HG03378 (cell line): Measurements from ENCODE around the gene DNAJC17.

Experiments used
- ATAC-seq: cut with Tn5 transposase; IDR thresholded peaks from one replicate; pipeline ENCODE4 v1.9.1; 2021; ENCODE audit warnings: mild to moderate bottlenecking, moderate library complexity; ENCODE audit not compliant: unreplicated experiment

DNAJC17 gene

GRCh38 chr15:40793216-40793989, 13.9 kb downstream of the DNAJC17 start:
- no peak for ATAC-seq

- ATAC-seq: no peak
Measured at GRCh38 chr15:40792394-40792793, 14.9 kb downstream of the DNAJC17 start.

GRCh38 chr15:40790718-40791117, 16.6 kb downstream of the DNAJC17 start:
- no peak for ATAC-seq

GRCh38 chr15:40789999-40790398, 17.3 kb downstream of the DNAJC17 start:
- ATAC-seq: no peak

GRCh38 chr15:40789119-40789518, 18.2 kb downstream of the DNAJC17 start:
- ATAC-seq: no peak

GRCh38 chr15:40787991-40788390, 19.3 kb downstream of the DNAJC17 start:
- no peak for ATAC-seq

GRCh38 chr15:40787344-40787841, 19.9 kb downstream of the DNAJC17 start:
- no peak for ATAC-seq

GRCh38 chr15:40785814-40786213, 21.5 kb downstream of the DNAJC17 start:
- ATAC-seq: no peak

- ATAC-seq: no peak
Measured at GRCh38 chr15:40785164-40785563, 22.1 kb downstream of the DNAJC17 start.

- ATAC-seq: no peak
Measured at GRCh38 chr15:40782609-40783227, 24.6 kb downstream of the DNAJC17 start.

GRCh38 chr15:40776537-40777141, 30.6 kb downstream of the DNAJC17 start:
- ATAC-seq: no peak

- ATAC-seq: no peak
Measured at GRCh38 chr15:40775740-40776536, 31.3 kb downstream of the DNAJC17 start.

- no peak for ATAC-seq
Measured at GRCh38 chr15:40775007-40775406, 32.3 kb downstream of the DNAJC17 start.

- ATAC-seq: no peak
Measured at GRCh38 chr15:40773902-40774301, 33.4 kb downstream of the DNAJC17 start.

- no peak for ATAC-seq
Measured at GRCh38 chr15:40773496-40773895, 33.8 kb downstream of the DNAJC17 start.

GRCh38 chr15:40772014-40772413, 35.3 kb downstream of the DNAJC17 start:
- no peak for ATAC-seq

GRCh38 chr15:40771242-40771641, 36.0 kb downstream of the DNAJC17 start:
- ATAC-seq: no peak

GRCh38 chr15:40770147-40770721, 37.0 kb downstream of the DNAJC17 start:
- no peak for ATAC-seq

GRCh38 chr15:40769274-40770146, 37.8 kb downstream of the DNAJC17 start, which contains the start of gene C15orf62:
Gene C15orf62, plus strand, starts transcription at chr15:40769980. Its CDS starts 516 bp downstream, at chr15:40770496.
- ATAC-seq: peak; percentile 38
